ENCODE data around the gene SRRD.
A peak's percentile ranks its signal among the peaks of the same experiment; 100 is the strongest.

Gene SRRD

DNA sequence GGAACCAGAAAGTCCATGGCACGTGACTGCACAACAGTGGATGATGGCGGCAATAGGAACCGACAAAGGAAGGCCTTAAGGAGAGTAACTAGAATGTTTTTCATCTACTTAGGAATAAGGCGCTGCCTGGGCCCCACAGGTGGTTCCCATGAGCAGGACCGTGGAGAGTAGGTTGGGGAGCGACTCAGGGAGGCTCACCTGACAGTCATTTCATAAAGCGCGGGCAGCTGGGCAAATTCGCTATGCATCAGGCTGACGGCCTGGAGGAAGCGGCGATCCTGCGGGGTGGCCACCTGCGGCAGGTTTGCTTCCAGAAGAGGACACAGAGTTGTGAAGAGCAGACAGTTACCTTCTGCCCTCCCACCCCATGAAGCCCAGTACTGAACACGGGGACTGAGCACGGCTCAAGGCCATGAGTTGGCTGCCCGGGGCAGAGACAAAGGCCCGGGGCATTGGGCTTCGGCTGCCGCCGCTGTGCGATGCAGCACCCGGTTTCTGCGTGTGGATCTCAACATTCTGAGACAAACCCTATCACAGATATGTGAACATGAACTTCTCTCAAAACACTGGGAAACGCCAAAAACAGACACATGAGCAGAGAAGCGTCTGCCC lies 25.9 kb upstream of the SRRD start:
- TF ChIP-seq EGR1 (IDR thresholded peaks at IDR 0.05) (no peak), NFIC (IDR thresholded peaks at IDR 0.05) (no peak), TCF12 (IDR thresholded peaks at IDR 0.05; ENCODE audit: low read depth) (no peak), YY1 (IDR thresholded peaks at IDR 0.05; ENCODE audit: low read depth) (no peak), CREB1 (IDR thresholded peaks at IDR 0.05; ENCODE audit: low read depth) (no peak), REST (IDR thresholded peaks at IDR 0.05; ENCODE audit: low read depth) (no peak), TAF1 (IDR thresholded peaks at IDR 0.05; ENCODE audit: low read depth) (no peak), TEAD4 (IDR thresholded peaks at IDR 0.05) (no peak), RAD21 (IDR thresholded peaks at IDR 0.05; ENCODE audit: low read depth) (no peak), FOXM1 (IDR thresholded peaks at IDR 0.05; ENCODE audit: borderline replicate concordance, low read depth) (no peak), ZBTB7A (IDR thresholded peaks at IDR 0.05; ENCODE audit: low read depth) (no peak), CEBPB (IDR thresholded peaks at IDR 0.05) (no peak)
- TF ChIP-seq, protein P1, sequence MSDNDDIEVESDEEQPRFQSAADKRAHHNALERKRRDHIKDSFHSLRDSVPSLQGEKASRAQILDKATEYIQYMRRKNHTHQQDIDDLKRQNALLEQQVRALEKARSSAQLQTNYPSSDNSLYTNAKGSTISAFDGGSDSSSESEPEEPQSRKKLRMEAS (IDR thresholded peaks at IDR 0.05): no peak

DNA sequence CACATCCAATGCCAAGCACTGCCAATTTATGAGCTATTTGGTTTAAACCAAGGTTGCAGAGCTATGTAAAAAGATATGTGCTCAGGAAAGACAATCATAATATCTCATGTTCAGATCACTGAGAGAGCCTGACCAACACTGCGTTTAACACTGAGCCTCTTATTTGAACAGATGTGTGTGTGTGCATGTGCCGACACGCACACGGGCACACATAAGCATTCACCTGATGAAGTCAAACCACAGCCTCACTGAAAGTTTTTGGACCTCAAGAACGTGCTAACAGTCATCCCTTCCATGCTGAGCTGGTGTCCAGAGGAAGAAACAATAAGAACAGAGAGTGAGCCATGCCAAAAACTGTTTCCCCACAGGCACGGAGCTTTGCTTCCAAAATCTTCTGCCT lies 23.5 kb upstream of the SRRD start:
- TF ChIP-seq YY1 (IDR thresholded peaks at IDR 0.05; ENCODE audit: low read depth) (no peak), RAD21 (IDR thresholded peaks at IDR 0.05; ENCODE audit: low read depth) (no peak), TAF1 (IDR thresholded peaks at IDR 0.05; ENCODE audit: low read depth) (no peak), EGR1 (IDR thresholded peaks at IDR 0.05) (no peak), CREB1 (IDR thresholded peaks at IDR 0.05; ENCODE audit: low read depth) (no peak), EP300 (IDR thresholded peaks at IDR 0.05; ENCODE audit: borderline replicate concordance) (no peak), NFIC (IDR thresholded peaks at IDR 0.05) (no peak), FOXM1 (IDR thresholded peaks at IDR 0.05; ENCODE audit: borderline replicate concordance, low read depth) (no peak), CEBPB (IDR thresholded peaks at IDR 0.05) (no peak), TCF12 (IDR thresholded peaks at IDR 0.05; ENCODE audit: low read depth) (no peak), REST (IDR thresholded peaks at IDR 0.05; ENCODE audit: low read depth) (no peak), ZBTB7A (IDR thresholded peaks at IDR 0.05; ENCODE audit: low read depth) (no peak), TEAD4 (IDR thresholded peaks at IDR 0.05) (no peak)
- TF ChIP-seq, protein P1 (IDR thresholded peaks at IDR 0.05): no peak
- TF ChIP-seq, protein P2, sequence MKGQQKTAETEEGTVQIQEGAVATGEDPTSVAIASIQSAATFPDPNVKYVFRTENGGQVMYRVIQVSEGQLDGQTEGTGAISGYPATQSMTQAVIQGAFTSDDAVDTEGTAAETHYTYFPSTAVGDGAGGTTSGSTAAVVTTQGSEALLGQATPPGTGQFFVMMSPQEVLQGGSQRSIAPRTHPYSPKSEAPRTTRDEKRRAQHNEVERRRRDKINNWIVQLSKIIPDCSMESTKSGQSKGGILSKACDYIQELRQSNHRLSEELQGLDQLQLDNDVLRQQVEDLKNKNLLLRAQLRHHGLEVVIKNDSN (IDR thresholded peaks at IDR 0.05): no peak

GRCh38 chr22:26461188-26461810 lies 22.4 kb upstream of the SRRD start:
- TF ChIP-seq RAD21 (IDR thresholded peaks at IDR 0.05; ENCODE audit: low read depth): peak; percentile 80
- no peak for TF ChIP-seq NFIC (IDR thresholded peaks at IDR 0.05)
- 0 out of 2 replicates have a peak, but pooled peaks have one; percentile 18 for TF ChIP-seq TEAD4 (IDR thresholded peaks at IDR 0.05)
- TF ChIP-seq, protein P2 (IDR thresholded peaks at IDR 0.05): no peak
- TF ChIP-seq CREB1 (IDR thresholded peaks at IDR 0.05; ENCODE audit: low read depth): no peak
- no peak for TF ChIP-seq FOXM1 (IDR thresholded peaks at IDR 0.05; ENCODE audit: borderline replicate concordance, low read depth)

DNA sequence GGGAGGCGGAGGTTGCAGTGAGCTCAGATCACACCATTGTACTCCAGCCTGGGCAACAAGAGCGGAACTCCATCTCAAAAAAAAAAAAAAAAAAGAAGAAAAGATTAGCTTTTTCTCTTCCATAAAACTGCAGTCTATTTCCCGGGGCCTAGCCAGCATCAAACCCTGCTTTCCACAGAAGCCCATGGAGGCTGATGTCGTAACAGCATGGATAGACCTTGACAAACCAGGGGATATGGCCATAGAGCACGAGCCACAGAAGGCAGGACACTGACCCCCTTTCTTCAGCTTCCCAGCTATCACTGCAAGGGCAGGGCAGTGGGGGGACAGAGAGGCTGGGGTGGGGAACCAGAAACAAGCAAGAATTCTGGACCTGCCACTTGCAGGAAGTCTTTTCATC lies 21.6 kb upstream of the SRRD start:
- TF ChIP-seq RAD21 (IDR thresholded peaks at IDR 0.05; ENCODE audit: low read depth) (no peak), TAF1 (IDR thresholded peaks at IDR 0.05; ENCODE audit: low read depth) (no peak), TEAD4 (IDR thresholded peaks at IDR 0.05) (no peak), ZBTB7A (IDR thresholded peaks at IDR 0.05; ENCODE audit: low read depth) (no peak), FOXM1 (IDR thresholded peaks at IDR 0.05; ENCODE audit: borderline replicate concordance, low read depth) (no peak), EP300 (IDR thresholded peaks at IDR 0.05; ENCODE audit: borderline replicate concordance) (no peak), TCF12 (IDR thresholded peaks at IDR 0.05; ENCODE audit: low read depth) (no peak), EGR1 (IDR thresholded peaks at IDR 0.05) (no peak), CEBPB (IDR thresholded peaks at IDR 0.05) (no peak), NFIC (IDR thresholded peaks at IDR 0.05) (no peak)
- TF ChIP-seq, protein P1 (IDR thresholded peaks at IDR 0.05): no peak

GRCh38 chr22:26462641-26463040 lies 21.0 kb upstream of the SRRD start:
- TF ChIP-seq FOXM1 (IDR thresholded peaks at IDR 0.05; ENCODE audit: borderline replicate concordance, low read depth) (no peak), TAF1 (IDR thresholded peaks at IDR 0.05; ENCODE audit: low read depth) (no peak)
